Peyer's patch (tissue), 4 donors: ENCODE results near the gene TRPV5.

Source experiments
- CTCF ChIP-seq, 6 experiments: fragments of 450-650 bp in 4 of 6; fragments of 200-600 bp in 2 of 6; sonication (generic) in 1 of 6; IDR thresholded peaks; one replicate each; pipeline ENCODE4 v1.5.1; 2017 to 2019; ENCODE audit warnings: antibody characterized with exemption in 6 of 6, mild to moderate bottlenecking in 3 of 6, moderate library complexity in 1 of 6
- POLR2A ChIP-seq, 2 donors: fragments of 450-650 bp; IDR thresholded peaks; one replicate each; pipeline ENCODE4 v1.5.1; 2017; ENCODE audit warnings: antibody characterized with exemption in 2 of 2, mild to moderate bottlenecking in 2 of 2, moderate library complexity in 2 of 2

- TF ChIP-seq CTCF (IDR thresholded peaks at IDR 0.05) (no peak), POLR2A (IDR thresholded peaks at IDR 0.05) (no peak)
Observed at GRCh38 chr7:142894112-142894984, 39.2 kb downstream of the TRPV5 start.
